T-cell (primary cell): ENCODE results near the gene FLNB. TPM values are rescaled to one million over a fixed set of nuclear protein-coding genes. Genes with fewer than 3 reads are reported as not detected.

Source experiments
- ATAC-seq, 4 experiments: fragments of 200-7000 bp in 3 of 4; fragments of 150-1000 bp in 1 of 4; cut with Tn5 transposase; replicated peaks in 1 of 4; 1 replicate in 3 of 4; 2 replicates in 1 of 4; pipeline ENCODE4 v1.10.0; 2021; ENCODE audit warnings: moderate library complexity in 3 of 4, mild to moderate bottlenecking in 2 of 4, moderate number of reproducible peaks in 1 of 4
- CTCF ChIA-PET, 2 donors: fragments of 300-600 bp; sonication (Branson Sonifier 250); formaldehyde crosslinking; loops; one replicate each; lab custom pipeline; 2022; ENCODE audit warnings: antibody characterized with exemption in 2 of 2; lab: Charles Lee
- POLR2A ChIA-PET, 2 donors: fragments of 300-600 bp; sonication (Branson Sonifier 250); formaldehyde crosslinking; loops; one replicate each; lab custom pipeline; 2022; ENCODE audit warnings: antibody characterized with exemption in 2 of 2; lab: Charles Lee
- DNase-seq, 35 experiments: peaks; one replicate each; pipeline versions ENCODE4 v3.0.0 to v3.0.0-alpha.2; 2013 to 2023
- H3K27ac ChIP-seq: one replicate; pipeline ENCODE4 v1.5.1; 2013; ENCODE audit warnings: low read length
- H3K27me3 ChIP-seq, 2 experiments: replicated peaks in 1 of 2; 1 replicate in 1 of 2; 2 replicates in 1 of 2; pipeline versions ENCODE4 v1.6.1 to v1.7.0; 2013; ENCODE audit warnings: low read length in 1 of 2, mixed read lengths in 1 of 2; ENCODE audit not compliant: control insufficient read depth in 2 of 2, insufficient read depth in 2 of 2; ENCODE audit errors: extremely low read depth in 1 of 2
- H3K36me3 ChIP-seq, 2 donors: 1 replicate in 1 of 2; 2 replicates in 1 of 2; pipeline versions ENCODE4 v1.6.1 to v1.7.0; 2013; ENCODE audit warnings: low read length in 1 of 2; ENCODE audit not compliant: control insufficient read depth in 2 of 2, insufficient read depth in 1 of 2; ENCODE audit errors: extremely low read depth in 1 of 2
- H3K4me1 ChIP-seq, 2 experiments: 1 replicate in 1 of 2; 2 replicates in 1 of 2; pipeline versions ENCODE4 v1.6.1 to v1.7.0; 2013; ENCODE audit warnings: low read length in 2 of 2, mixed read lengths in 1 of 2; ENCODE audit not compliant: insufficient read depth in 2 of 2, control insufficient read depth in 1 of 2; ENCODE audit errors: extremely low read depth in 1 of 2
- H3K4me3 ChIP-seq, 2 donors: 1 replicate in 1 of 2; 2 replicates in 1 of 2; pipeline versions ENCODE4 v1.5.1 to v1.7.0; 2013; ENCODE audit warnings: mild to moderate bottlenecking in 2 of 2, low read length in 1 of 2, moderate library complexity in 1 of 2; ENCODE audit not compliant: control insufficient read depth in 1 of 2; ENCODE audit errors: extremely low read depth in 1 of 2
- H3K9me3 ChIP-seq: 2 replicates; pipeline ENCODE4 v1.7.0; 2013
- H3K27ac Mint-ChIP-seq, 2 donors: one replicate each; pipeline ENCODE4 v1.8.0; 2020 to 2021; ENCODE audit warnings: mild to moderate bottlenecking in 2 of 2, mixed read lengths in 2 of 2
- H3K27me3 Mint-ChIP-seq, 2 donors: one replicate each; pipeline ENCODE4 v1.8.0; 2021 to 2022; ENCODE audit warnings: mixed read lengths in 2 of 2
- H3K36me3 Mint-ChIP-seq: one replicate; pipeline ENCODE4 v1.8.0; 2021; ENCODE audit warnings: mixed read lengths
- H3K4me1 Mint-ChIP-seq, 3 donors: one replicate each; pipeline ENCODE4 v1.8.0; 2020 to 2022; ENCODE audit warnings: mixed read lengths in 3 of 3, mild to moderate bottlenecking in 1 of 3
- H3K4me3 Mint-ChIP-seq, 3 donors: one replicate each; pipeline ENCODE4 v1.8.0; 2020 to 2022; ENCODE audit warnings: mild to moderate bottlenecking in 3 of 3, mixed read lengths in 3 of 3, moderate library complexity in 3 of 3
- H3K9me3 Mint-ChIP-seq, 3 donors: one replicate each; pipeline ENCODE4 v1.8.0; 2020 to 2022; ENCODE audit warnings: mixed read lengths in 3 of 3
- WGBS: methylation state at CpG from one replicate; pipeline ENCODE4 v1.1.5; 2013; ENCODE audit warnings: missing lambda C conversion rate; ENCODE audit not compliant: insufficient coverage; 5-methylcytosine and 5-hydroxymethylcytosine counted together
- total RNA-seq, 35 experiments: library from RNA in 6 of 35; stranded (reverse) in 6 of 35; fragments of 120-200 nt in 1 of 35; gene quantifications; one replicate each; pipeline versions ENCODE4 v1.2.1 to v1.2.4 and lab custom pipeline; 2013 to 2026

The FLNB gene
- total RNA-seq, 5 donors from 2014 or later (not counting 1 experiment from before 2014, with no cell fraction given): 37.0 to 79.7 (median 39.4) TPM

- Histone ChIP-seq H3K9me3 (no peaks in the 10 kb centered on the region), H3K4me3 (no peak overlapping the region), H3K27ac (no peak overlapping the region), H3K4me1 (peaks cover 17 to 42% of the 10 kb centered on the region in 2 experiments), H3K36me3 (no peaks in the 10 kb centered on the region), H3K27me3 (no peaks in the 10 kb centered on the region)
- DNase-seq (no peak), ATAC-seq (no peak)
- no peaks in the 10 kb centered on the region for H3K27me3 Mint-ChIP-seq
- peaks cover 69 to 79% (median 77%) of the 10 kb centered on the region in 3 donors for H3K4me1 Mint-ChIP-seq
- H3K9me3 Mint-ChIP-seq: no peaks in the 10 kb centered on the region
- WGBS: 93% methylated on average over 2 of the region's 2 CpGs
- POLR2A ChIA-PET: interaction anchor here in 1 of 2 donors (0.8 kb wide), 1 partner anchor 42 kb away, joined by 5 read pairs; no protein-coding TSS in a partner anchor
- H3K27ac Mint-ChIP-seq: no peak overlapping the region
- CTCF ChIA-PET: interaction anchor here in 1 of 2 donors (0.7 kb wide), 1 partner anchor 16 kb away, joined by 7 read pairs; no protein-coding TSS in a partner anchor
- H3K4me3 Mint-ChIP-seq: no peak overlapping the region
- peaks cover 4% of the 10 kb centered on the region for H3K36me3 Mint-ChIP-seq
These were observed 31.4 kb downstream of the FLNB start for GRCh38 chr3:58039601-58040000.

DNA sequence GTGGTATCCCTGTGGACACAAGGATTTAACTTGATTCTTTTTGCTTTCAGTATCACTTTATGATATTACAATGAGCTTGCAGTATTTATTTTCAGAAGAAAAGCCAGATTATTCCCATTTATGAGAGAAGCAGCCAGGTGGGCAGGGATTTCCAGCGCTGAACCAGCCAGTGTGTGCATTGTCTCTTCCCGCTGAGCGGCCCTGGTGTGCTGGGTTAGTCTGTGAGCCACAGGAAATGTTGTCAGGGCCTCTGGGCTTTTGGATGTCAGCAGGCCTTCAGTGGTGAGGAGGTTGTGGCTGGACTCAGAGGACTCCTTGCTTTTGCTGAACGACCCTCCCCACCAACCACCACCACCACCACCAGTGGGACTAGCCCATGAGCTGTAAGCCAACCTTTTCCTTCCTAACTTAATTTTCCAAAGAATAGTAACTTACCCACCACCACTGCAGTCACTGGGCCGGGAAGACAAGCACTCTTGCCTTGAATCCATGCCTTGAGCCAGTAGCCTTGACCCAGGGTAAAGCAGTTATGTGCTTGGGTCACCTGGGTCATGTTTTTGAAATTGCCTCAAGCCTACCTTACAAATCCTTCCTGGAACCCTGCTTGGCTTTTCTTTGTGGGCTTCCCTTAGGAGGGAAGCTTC lies 33.1 kb downstream of the FLNB start:
- Mint-ChIP-seq H3K27me3 (no peaks in the 10 kb centered on the region), H3K9me3 (no peaks in the 10 kb centered on the region), H3K4me3 (peak overlapping the region in 1 of 3 donors; percentile 12), H3K27ac (peak overlapping the region in 1 of 2 donors; percentile 25), H3K36me3 (peaks cover 13% of the 10 kb centered on the region), H3K4me1 (peaks cover 56 to 71% (median 64%) of the 10 kb centered on the region in 3 donors)
- CTCF ChIA-PET: interaction anchor here in 1 of 2 donors (0.6 kb wide), 1 partner anchor 12 kb away, joined by 3 read pairs; no protein-coding TSS in a partner anchor
- Histone ChIP-seq H3K36me3 (no peaks in the 10 kb centered on the region), H3K27me3 (no peaks in the 10 kb centered on the region), H3K4me1 (peaks cover 8 to 27% of the 10 kb centered on the region in 2 experiments), H3K9me3 (no peaks in the 10 kb centered on the region), H3K4me3 (no peak overlapping the region), H3K27ac (no peak overlapping the region)
- WGBS: 50% methylated on average over 1 of the region's 5 CpGs
- DNase-seq (peak in 2 of 35 experiments; percentile 3), ATAC-seq (peak in 2 of 4 experiments; percentile 31 to 32)
- POLR2A ChIA-PET: interaction anchor here in 1 of 2 donors (0.7 kb wide), 1 partner anchor 19 kb away, joined by 9 read pairs; no protein-coding TSS in a partner anchor

GRCh38 chr3:58041826-58042324 lies 33.7 kb downstream of the FLNB start:
- Mint-ChIP-seq H3K4me1 (peaks cover 50 to 74% (median 62%) of the 10 kb centered on the region in 3 donors), H3K36me3 (peaks cover 13% of the 10 kb centered on the region), H3K27me3 (no peaks in the 10 kb centered on the region), H3K9me3 (no peaks in the 10 kb centered on the region), H3K27ac (peak overlapping the region in 1 of 2 donors; percentile 25), H3K4me3 (peak overlapping the region in 1 of 3 donors; percentile 7)
- DNase-seq (no peak), ATAC-seq (no peak)
- H3K4me1 ChIP-seq: peaks cover 8 to 25% of the 10 kb centered on the region in 2 experiments
- ChIA-PET POLR2A (interaction anchor here (0.6 to 0.7 kb wide), 2 partner anchors 19 to 39 kb away, joined by 4 to 9 read pairs; no protein-coding TSS in a partner anchor), CTCF (interaction anchor here (0.7 to 0.9 kb wide), 2 partner anchors 39 to 1162 kb away, joined by 3 to 7 read pairs; no protein-coding TSS in a partner anchor)
- H3K27me3 ChIP-seq: no peaks in the 10 kb centered on the region
- no peaks in the 10 kb centered on the region for H3K9me3 ChIP-seq
- 50% methylated on average over 1 of the region's 2 CpGs for WGBS
- H3K36me3 ChIP-seq: no peaks in the 10 kb centered on the region
- no peak overlapping the region for H3K27ac ChIP-seq
- H3K4me3 ChIP-seq: no peak overlapping the region

DNA sequence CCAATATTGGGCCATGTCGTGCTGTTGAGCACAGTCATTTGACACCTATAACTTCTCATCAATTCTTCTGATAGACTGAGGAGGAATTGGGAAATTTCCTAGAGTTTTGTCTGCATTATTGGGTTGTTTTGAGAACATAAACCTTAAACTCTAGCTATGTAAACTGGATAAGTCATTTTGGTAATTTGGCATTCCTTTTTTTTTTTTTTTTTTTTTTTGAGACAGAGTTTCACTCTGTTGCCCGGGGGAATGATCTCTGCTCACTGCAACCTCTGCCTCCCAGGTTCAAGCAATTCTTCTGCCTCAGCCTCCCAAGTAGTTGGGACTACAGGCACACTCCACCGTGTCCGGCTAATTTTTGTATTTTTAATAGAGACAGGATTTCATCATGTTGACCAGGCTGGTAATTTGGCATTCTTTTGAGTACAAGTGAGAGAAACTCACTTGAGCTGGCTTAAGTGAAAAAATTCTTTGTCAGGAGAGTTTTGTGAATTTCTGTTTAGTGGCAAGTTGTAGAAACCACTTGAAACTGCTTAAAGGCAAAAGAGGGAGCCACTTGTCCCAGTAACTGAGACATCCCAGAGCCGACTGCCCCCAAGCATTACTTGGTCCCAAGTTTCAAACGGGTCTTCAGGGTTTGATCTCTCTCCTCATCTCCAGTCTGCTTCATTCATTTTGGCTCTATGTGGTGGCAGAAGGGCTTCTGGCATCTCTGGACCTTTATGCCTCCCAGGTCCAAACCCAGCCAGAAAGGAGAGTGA lies 34.9 kb downstream of the FLNB start:
- DNase-seq (no peak), ATAC-seq (no peak)
- Histone ChIP-seq H3K4me1 (peaks cover 5 to 22% of the 10 kb centered on the region in 2 experiments), H3K27ac (no peak overlapping the region), H3K4me3 (no peak overlapping the region), H3K27me3 (no peaks in the 10 kb centered on the region), H3K36me3 (no peaks in the 10 kb centered on the region), H3K9me3 (no peaks in the 10 kb centered on the region)
- no peak overlapping the region for H3K27ac Mint-ChIP-seq
- POLR2A ChIA-PET: interaction anchor here in 1 of 2 donors (0.6 kb wide), 1 partner anchor 10 kb away, joined by 5 read pairs; no protein-coding TSS in a partner anchor
- H3K9me3 Mint-ChIP-seq: no peaks in the 10 kb centered on the region
- 90% methylated on average over 2 of the region's 6 CpGs for WGBS
- CTCF ChIA-PET: interaction anchor here in 1 of 2 donors (1.0 kb wide), 1 partner anchor 228 kb away, joined by 3 read pairs; no protein-coding TSS in a partner anchor
- no peak overlapping the region for H3K4me3 Mint-ChIP-seq
- peaks cover 10% of the 10 kb centered on the region for H3K36me3 Mint-ChIP-seq
- H3K27me3 Mint-ChIP-seq: no peaks in the 10 kb centered on the region
- H3K4me1 Mint-ChIP-seq: peaks cover 47 to 69% (median 57%) of the 10 kb centered on the region in 3 donors

DNA sequence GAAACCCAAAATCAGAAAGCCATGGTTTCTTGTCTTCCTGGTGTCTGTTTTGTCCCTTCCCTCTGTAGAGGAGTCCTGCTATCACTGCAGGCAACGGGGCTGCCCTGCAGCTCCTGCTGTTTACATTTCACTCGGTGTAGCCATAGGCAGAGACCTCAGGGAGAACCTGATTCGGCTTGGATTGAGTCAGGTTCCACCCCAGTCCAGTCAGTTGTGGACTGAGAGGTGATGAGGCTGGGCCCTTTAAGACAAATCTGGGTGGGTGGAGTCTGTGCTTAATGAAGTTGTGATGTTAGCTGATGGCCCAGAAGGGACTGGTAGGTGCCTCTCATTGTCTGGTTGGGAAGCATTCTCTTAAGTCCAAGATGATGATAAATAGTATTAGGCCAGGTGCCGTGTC lies 35.7 kb downstream of the FLNB start:
- Histone ChIP-seq H3K4me1 (peaks cover 5 to 24% of the 10 kb centered on the region in 2 experiments), H3K4me3 (no peak overlapping the region), H3K27me3 (no peaks in the 10 kb centered on the region), H3K9me3 (no peaks in the 10 kb centered on the region), H3K27ac (no peak overlapping the region), H3K36me3 (no peaks in the 10 kb centered on the region)
- CTCF ChIA-PET: interaction anchor here in 1 of 2 donors (1.0 kb wide), 1 partner anchor 227 kb away, joined by 3 read pairs; no protein-coding TSS in a partner anchor
- 84% methylated on average over 2 of the region's 4 CpGs for WGBS
- DNase-seq (no peak), ATAC-seq (no peak)
- no peaks in the 10 kb centered on the region for H3K27me3 Mint-ChIP-seq
- no peaks in the 10 kb centered on the region for H3K9me3 Mint-ChIP-seq
- H3K4me1 Mint-ChIP-seq: peaks cover 48 to 75% (median 61%) of the 10 kb centered on the region in 3 donors
- peak overlapping the region in 1 of 2 donors; percentile 39 for H3K27ac Mint-ChIP-seq
- H3K4me3 Mint-ChIP-seq: no peak overlapping the region
- POLR2A ChIA-PET: no interaction called here
- peaks cover 10% of the 10 kb centered on the region for H3K36me3 Mint-ChIP-seq
